Stimulated activated CD8-positive, alpha-beta memory T cell treated with anti-CD3 and anti-CD28 coated beads, Interleukin-2, amount 100 ng/mL, for 1 hour (primary cell): Measurements from ENCODE around the gene ELAC1.
"Not testable (repeated sequence)": the region's sequence is repeated elsewhere in the genome, so short reads cannot be mapped to it uniquely, and the experiment has no call there.

ENCODE experiments used
- DNase-seq, 2 donors: peaks; one replicate each; pipeline ENCODE4 v3.0.0-alpha.2; 2020; ENCODE audit warnings: low read depth in 2 of 2

Gene ELAC1

DNA sequence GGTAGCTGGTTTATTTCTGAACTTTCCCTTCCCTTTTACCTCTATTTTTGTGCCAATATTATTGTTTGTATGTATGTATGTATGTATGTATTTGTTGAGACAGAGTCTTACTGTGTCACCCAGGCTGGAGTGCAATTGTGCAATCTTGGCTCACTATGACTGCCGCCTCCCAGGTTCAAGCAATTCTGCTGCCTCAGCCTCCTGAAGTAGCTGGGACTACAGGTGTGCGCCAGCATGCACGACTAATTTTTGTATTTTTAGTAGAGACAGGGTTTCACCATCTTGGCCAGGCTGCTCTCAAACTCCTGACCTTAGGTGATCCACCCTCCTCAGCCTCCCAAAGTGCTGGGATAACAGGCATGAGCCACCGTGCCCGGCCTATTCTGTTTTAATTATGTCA, 4.6 kb downstream of the ELAC1 start:
- not testable (repeated sequence) for DNase-seq

DNA sequence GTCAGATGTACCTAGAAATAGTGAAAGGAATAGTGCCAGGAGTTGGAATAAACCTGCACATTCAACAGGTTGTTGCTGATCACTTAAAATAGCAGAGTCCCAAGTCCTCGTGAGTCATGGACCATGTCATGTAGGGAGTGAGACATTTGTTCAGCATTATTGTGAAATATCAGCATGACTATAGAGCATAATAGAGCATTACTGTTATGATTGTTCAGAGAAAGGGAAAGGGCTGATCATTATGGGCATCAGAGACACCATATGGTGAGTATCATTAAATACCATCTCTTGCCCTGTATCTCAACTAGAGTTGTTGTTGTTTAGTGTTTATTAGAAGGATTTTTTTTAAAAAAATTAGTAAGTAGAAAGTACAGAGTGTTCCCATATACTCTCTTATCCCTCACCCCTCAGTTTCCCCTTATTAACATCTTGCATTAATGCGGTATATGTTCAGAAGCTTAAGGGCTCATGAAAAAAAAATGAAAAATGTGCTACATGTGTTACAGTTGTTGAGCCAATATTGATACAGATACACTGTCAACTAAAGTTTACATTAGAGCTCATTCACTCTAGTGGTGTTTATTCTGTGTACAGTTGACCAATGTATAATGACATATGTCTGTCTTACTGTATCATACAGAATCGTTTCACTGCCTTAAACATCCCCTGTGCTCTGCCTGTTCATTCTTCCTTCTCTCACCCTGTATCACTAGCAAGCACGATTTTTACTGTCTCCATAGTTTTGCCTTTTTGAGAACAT, 5.7 kb downstream of the ELAC1 start:
- DNase-seq = no peak

DNA sequence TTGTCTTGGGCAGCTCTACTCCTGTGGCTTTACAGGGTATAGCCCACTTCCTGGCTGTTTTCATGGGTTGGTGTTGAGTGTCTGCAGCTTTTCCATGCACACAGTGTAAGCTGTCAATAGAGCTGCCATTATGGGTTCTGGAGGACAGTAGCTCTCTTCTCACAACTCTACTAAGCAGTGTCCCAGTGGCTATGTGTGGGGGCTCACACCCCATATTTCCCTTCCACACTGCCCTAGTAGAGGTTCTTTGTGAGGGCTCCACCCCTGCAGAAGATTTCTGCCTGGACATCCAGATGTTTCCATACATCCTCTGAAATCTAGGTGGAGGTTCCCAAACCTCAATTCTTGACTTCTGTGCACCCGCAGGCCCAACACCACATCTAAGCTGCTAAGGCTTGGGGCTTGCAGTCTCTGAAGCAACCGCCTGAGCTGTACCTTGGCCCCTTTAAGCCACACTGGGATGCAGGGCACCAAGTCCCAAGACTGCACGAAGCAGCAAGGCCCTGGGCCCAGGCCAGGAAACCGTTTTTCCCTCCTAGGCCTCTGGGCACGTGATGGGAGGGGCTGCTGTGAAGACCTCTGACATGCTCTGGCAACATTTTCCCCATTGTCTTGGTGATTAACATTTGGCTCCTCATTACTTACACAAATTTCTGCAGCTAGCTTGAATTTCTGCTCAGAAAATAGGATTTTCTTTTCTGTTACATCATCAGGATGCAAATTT, 9.4 kb downstream of the ELAC1 start:
- DNase-seq = no peak

DNA sequence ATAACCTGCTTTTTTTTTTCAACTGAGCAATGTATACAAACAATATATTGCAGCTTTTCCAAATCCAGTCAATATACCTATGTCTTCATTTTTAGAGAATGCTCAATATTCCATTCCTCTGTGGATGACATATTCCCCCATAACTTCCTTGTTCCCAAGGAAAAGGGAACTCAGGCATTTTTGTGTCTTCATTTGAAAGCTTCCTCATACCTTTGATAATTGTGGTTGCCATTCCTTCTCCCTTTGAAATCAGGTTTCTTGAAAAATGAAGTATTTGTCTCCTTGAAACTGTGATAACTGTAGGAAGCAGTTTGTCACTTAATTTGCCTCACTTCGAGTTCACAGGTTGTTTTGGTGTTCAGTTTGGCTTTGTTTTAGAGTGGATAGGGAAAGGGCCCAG, 13.5 kb downstream of the ELAC1 start:
- no peak for DNase-seq

DNA sequence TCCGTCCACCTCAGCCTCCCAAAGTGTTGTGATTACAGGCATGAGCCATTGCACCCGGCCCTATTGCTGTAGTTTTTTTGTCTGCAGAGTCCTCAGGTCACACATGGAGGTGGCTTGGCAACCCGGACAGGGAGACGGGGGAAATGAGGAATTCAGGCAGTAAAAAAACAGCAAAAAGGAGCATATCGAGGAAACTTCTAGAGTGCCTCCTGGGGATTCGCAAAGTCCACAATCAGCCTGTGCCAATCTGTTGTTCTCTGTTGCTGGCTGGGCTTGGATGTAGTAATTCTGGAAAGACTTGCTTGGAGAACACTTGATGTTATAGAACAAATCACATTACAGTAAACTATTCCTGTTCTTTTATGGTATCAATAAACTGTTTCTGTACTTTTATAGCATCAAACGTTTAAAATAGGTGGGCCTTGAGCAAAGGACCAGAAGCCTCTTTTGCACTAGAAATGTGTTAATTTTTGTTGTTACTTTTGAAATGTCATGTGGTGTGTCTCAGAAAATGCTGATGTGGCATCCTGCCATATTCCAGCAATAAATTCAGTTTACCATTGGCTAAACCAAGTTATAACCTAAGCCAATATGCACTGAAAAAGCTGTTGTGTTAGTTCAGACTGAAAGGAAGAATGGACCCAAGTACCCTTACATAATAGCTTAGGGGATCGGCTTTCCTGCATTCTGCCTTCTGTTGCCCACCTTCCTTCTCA, 14.4 kb downstream of the ELAC1 start:
- DNase-seq = no peak

DNA sequence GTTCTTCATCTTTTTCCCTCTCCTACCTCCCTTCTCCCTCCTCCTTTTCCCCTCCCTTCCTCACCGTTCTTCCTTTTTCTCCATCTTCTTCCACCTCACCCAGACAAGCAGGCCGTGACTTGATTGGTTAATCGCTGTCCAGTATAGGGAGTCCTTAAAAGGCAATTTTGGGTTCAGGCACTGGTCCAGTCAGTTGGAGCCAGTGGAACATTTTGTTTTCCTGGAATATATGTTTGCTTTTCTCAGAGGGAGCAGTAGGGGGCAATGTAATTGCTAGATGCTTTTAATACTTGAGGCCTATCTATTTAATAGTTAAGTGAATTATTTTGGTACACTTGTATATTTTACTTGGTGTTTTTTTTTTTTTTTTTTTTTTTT, 15.0 kb downstream of the ELAC1 start:
- no peak for DNase-seq

DNA sequence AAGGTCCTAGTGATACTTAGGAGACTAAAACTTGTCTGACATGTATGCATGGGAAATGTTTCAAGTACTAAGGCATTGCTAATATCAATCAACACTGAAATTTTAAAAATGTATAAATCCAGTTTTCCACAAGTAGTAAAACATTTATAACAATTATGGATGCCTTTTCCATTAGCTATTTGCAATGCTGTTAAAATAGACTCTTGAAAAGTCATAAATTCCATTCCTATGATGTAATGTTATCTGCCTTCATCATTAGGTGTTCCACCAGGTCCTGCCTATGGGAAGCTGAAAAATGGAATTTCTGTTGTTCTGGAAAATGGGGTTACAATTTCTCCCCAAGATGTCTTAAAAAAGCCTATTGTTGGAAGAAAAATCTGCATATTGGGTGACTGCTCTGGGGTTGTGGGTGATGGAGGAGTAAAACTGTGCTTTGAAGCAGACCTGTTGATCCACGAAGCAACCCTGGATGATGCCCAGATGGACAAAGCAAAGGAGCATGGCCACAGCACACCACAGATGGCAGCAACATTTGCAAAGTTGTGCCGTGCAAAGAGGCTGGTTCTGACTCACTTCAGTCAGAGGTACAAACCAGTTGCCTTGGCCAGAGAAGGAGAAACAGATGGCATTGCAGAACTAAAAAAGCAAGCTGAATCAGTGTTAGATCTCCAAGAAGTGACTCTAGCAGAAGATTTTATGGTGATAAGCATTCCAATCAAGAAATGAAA, 18.7 kb downstream of the ELAC1 start:
- no peak for DNase-seq

DNA sequence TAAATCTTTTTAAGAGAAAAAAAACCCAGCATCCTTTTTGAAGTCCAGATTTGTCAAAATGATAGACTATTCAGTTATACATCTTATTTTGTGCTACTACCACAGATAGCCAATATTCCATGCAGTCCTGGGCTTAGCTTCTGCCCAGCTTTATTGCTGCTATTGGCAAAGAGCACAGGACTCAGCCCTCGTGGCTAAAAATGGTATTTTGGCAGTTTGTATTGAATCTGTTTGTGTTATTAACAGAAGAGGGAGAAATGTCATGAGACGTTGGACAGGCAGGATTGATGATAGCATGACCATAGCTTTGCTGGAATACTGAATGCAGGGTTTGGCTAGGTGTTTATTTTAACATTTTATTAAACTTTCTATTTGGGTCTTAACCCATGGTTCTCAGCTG, 19.4 kb downstream of the ELAC1 start:
- no peak for DNase-seq

DNA sequence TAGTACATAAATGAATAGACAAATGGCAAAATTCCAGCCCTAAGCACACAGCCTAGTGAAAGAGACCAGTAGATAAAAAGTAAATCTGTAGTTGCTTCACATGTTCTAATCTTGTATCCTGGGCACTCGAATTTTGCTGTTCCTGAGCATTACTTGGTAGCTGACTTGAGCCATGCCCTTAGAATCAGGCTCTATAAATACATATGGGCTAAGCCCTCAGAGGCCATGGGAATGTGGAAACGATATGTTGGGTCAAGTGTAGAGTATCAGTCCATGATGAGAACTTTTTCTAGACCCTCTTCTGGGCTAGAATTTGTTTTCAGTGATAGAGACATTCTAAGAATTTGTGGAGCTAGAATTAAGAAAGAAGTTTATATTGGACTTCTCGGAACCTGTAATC, 21.9 kb downstream of the ELAC1 start:
- DNase-seq = no peak

DNA sequence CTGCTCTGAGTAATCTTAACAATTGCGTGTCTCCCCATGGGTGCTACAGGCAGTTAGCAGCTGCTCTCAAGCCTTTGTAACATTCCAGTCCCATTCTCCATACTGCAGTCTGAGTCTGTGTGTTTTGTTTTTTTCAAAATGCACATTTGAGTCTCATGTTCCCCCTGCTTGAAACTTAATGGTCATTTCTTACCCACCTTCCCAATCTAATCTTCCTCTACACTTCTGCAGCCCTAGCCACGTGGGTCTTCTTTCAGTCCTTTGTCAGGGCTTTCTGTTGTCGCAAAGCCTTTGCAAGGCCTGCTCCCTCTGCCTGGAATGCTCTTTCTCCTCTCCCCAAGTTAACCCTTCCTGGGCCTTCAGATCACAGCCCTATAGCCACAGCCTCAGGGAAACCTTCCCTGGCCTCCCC, 24.5 kb downstream of the ELAC1 start:
- no peak for DNase-seq

DNA sequence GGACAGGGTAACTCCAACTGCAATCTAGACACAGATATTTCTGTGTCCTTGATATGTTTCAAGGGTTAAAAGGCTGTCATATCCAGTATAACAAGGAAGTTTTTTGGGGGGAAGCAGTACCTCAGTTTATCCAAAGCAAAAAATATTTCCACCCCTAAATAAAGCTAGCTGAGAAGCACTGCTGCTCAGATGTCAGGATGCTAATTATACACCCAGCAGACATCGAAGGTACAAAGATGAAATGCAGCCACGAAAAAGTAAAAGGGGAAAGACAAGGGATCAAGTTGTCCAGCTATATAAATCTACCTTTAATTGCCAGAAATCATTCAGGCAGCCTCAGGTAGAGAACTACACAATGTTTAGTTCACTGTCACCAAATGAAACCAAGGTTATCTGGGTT, 26.2 kb downstream of the ELAC1 start:
- no peak for DNase-seq

DNA sequence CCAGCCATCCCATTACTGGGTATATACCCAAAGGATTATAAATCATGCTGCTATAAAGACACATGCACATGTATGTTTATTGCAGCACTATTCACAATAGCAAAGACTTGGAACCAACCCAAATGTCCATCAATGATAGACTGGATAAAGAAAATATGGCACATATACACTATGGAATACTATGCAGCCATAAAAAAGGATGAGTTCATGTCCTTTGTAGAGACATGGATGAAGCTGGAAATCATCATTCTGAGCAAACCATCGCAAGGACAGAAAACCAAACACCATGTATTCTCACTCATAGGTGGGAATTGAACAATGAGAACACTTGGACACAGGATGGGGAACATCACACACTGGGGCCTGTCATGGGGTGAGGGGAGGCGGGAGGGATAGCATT, 35.3 kb downstream of the ELAC1 start:
- not testable (repeated sequence) for DNase-seq

DNA sequence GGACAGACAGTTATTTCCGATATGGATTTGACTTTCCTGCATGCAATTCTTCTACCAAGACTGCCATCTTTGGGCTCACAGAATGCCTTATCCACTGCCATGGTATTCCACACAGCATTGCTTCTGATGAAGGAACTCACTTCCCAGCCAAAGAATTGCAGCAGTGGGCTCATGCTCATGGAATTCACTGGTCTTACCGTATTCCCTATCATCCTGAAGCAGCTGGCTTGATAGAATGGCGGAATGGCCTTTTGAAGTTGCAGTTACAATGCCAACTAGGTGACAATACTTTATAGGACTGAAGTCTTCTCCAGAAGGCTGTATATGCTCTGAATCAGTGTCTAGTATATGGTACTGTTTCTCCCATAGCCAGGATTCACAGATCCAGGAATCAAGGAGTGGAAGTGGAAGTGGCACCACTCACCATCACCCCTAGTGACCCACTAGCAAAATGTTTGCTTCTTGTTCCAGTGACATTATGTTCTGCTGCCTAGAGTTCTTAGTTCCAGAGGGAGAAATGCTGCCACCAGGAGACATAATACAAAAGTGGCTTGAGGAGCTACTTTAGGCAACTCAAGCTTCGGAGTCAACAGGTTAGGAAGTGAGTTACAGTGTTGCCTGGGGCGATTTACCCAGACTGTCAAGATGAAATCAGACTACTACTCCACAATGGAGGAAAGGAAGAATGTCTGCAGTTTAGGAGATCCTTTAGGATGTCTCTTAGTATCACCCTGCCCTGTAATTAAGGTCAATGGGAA, 38.4 kb downstream of the ELAC1 start:
- DNase-seq = no peak

DNA sequence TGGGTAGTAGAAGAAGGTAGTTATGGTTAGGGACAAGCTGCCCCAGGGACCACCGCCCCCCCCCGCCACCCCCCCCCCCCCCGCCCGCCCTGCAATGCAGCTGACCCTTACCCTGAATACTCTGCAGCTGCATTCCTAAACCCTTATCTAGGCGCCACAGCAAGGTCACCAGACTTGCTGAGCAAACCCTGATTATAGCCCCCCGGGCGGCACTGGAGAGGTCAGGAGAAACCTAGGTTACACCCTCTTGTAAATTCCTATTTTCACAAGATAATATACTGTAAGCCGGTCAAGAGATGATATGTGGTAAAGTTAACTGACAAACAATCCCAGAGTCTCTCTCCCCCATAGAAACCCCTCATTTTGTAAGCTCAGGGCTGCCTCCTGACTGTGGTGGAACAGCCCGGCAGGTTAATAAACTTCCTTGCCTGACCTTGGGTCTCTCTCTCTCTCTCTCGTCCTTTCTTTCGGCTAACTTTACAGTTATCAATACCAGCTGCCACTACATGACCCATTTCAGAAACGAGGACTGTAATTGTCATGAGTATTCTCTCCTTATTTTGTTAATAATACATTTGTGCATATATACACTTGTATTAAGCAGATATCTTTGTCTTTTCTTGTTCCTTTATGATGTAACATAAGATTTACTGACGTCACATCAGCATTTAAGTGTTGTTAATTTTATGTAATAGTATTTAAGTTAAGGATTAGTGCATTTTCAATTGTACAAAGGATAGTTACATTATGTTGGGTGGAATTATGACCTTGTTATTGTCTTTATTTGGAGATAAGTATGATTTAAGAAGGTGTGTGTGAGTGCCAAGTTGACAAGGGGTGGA, 39.3 kb downstream of the ELAC1 start:
- no peak for DNase-seq

DNA sequence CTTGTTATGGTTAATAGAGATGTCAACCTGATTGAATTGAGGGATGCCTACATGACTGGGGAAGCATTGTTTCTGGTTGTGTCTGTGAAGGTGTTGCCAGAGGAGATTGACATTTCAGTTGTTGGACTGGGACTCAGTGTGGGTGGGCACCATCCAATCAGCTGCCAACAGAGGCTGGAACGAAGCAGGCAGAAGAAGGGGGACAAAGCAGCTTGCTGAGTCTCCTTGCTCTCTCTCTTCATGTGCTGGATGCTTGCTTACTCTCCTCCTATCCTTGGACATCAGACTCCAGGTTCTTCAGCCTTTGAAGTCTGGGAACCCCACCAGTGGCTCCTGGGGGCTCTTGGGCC, 39.9 kb downstream of the ELAC1 start:
- no peak for DNase-seq

DNA sequence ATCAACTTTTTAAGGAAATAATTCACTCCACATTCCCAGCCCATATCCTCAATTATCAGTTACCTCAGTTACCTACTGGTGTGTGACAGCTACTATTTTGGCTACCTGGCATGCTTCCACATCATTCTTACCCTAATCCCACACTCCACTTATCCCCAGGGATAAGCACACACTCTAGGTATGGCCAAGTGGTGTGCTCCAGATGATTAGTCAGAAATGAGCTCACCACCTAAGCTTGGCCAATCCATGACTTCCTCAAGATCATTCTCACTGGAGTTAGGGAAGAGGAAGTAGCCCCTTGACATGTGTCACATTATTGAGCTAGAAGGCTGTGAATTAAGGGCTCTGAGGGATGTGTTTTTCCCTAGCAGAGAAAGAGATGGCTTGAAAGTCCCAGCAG, 41.2 kb downstream of the ELAC1 start:
- no peak for DNase-seq

DNA sequence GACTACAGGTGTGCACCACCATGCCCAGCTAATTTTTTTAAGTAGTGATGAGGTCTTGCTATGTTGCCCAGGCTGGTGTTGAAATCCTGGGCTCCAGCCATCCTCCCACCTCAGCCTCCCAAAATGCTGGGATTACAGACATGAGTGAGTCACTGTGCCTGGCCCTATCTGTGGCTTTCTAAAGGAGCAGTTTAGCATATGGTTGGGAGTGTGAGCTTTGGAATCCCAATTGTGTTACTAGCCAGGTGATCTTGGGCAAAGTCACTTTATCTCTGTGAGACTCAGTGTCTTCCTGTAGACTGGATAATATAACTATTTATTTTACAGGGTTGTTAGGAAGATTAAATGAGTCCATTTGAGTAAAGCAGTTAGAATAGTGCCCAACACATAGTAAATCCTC, 42.4 kb downstream of the ELAC1 start:
- DNase-seq = no peak

DNA sequence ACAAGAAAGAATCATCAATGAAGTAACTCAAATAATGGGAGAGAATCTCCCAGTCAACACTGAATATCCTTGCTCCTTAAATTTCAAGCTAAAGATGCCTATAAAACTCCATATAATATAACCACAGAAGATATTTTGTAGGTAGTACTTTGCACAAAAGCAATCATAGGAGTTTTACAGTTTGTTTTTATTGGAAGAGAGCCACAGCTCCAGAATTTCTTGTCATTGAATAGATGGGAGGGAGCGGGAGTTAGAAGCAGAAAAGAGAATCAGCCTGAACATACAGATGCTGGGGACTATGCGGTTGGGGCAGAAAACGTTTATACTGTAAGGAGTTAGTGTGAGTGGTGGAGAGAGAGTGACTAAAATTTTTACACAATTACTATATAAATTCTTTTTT, 43.9 kb downstream of the ELAC1 start:
- no peak for DNase-seq

DNA sequence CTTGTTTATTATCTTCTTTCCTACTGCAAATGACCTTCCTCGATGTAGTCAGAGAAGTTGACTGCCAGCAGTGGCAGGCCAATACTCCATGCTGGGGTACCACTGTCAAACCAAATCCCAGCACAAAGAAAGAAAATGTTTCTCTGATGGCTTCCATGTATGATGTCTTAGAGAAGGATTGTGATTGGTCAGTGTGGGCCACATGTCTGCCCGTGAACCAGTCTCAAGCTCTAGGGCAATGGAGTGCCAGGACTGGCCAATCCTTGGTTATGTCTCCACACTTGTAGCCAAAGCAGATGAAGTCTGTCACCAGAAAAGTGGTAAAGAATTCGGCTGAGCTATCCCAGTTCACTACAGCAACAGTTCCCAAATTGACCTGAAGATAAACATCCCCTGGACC, 44.6 kb downstream of the ELAC1 start:
- DNase-seq = no peak

DNA sequence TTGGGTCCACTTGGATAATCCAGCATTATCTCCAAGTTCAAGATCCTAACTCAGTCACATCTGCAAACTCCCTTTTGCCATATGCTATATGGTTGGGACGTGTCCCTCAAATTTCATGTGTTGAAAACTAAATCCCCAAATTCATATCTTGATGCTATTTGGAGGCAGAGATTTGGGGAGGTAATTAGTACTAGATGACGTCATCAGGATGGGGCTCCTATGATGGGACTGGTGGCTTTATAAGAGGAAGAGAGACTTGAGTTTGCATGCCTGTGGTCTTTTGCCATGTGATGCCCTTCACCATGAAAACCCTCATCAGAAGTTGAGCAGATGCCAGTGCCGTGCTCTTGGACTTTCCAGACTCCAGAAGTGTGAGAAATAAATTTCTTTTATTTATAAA, 45.4 kb downstream of the ELAC1 start:
- no peak for DNase-seq
